Measurements from ENCODE around the gene ST8SIA1. TPM values are rescaled to one million over a fixed set of nuclear protein-coding genes. Genes with fewer than 3 reads are reported as not detected.
"Not testable (repeated sequence)": the region's sequence is repeated elsewhere in the genome, so short reads cannot be mapped to it uniquely, and the experiment has no call there.

ST8SIA1 gene
- total RNA-seq, 1 donor from 2014 or later = 3.6 TPM

GRCh38 chr12:22163594-22163993 is 170.9 kb downstream of the ST8SIA1 start:
- no peak overlapping the region for H3K27ac Mint-ChIP-seq (ENCODE audit: unreplicated experiment)
- TF ChIP-seq CTCF (IDR thresholded peaks at IDR 0.05) = no peak
- peaks cover 4% of the 10 kb centered on the region for H3K36me3 Mint-ChIP-seq (ENCODE audit: unreplicated experiment)
- no peak for DNase-seq (ENCODE audit: extremely low spot score, unreplicated experiment)
- peaks cover 23% of the 10 kb centered on the region for H3K27me3 Mint-ChIP-seq (ENCODE audit: unreplicated experiment)
- no peaks in the 10 kb centered on the region for H3K4me1 Mint-ChIP-seq (ENCODE audit: unreplicated experiment)
- H3K4me3 Mint-ChIP-seq (ENCODE audit: unreplicated experiment) = no peak overlapping the region
- H3K9me3 Mint-ChIP-seq (ENCODE audit: unreplicated experiment) = peaks cover 8% of the 10 kb centered on the region

- peaks cover 8% of the 10 kb centered on the region for H3K9me3 Mint-ChIP-seq (ENCODE audit: unreplicated experiment)
- H3K27ac Mint-ChIP-seq (ENCODE audit: unreplicated experiment) = no peak overlapping the region
- DNase-seq (ENCODE audit: extremely low spot score, unreplicated experiment) = no peak
- H3K4me1 Mint-ChIP-seq (ENCODE audit: unreplicated experiment) = no peaks in the 10 kb centered on the region
- peaks cover 23% of the 10 kb centered on the region for H3K27me3 Mint-ChIP-seq (ENCODE audit: unreplicated experiment)
- TF ChIP-seq CTCF (IDR thresholded peaks at IDR 0.05) = no peak
- H3K4me3 Mint-ChIP-seq (ENCODE audit: unreplicated experiment) = no peak overlapping the region
- H3K36me3 Mint-ChIP-seq (ENCODE audit: unreplicated experiment) = peaks cover 4% of the 10 kb centered on the region
Measured at GRCh38 chr12:22160396-22161003, 174.0 kb downstream of the ST8SIA1 start.

GRCh38 chr12:22149286-22149685 is 185.2 kb downstream of the ST8SIA1 start:
- not testable (repeated sequence) for H3K36me3 Mint-ChIP-seq (ENCODE audit: unreplicated experiment); H3K27ac Mint-ChIP-seq (ENCODE audit: unreplicated experiment); H3K4me3 Mint-ChIP-seq (ENCODE audit: unreplicated experiment); H3K4me1 Mint-ChIP-seq (ENCODE audit: unreplicated experiment); DNase-seq (ENCODE audit: extremely low spot score, unreplicated experiment)
- Mint-ChIP-seq H3K27me3 (ENCODE audit: unreplicated experiment) (peaks cover 53% of the 10 kb centered on the region), H3K9me3 (ENCODE audit: unreplicated experiment) (peaks cover 11% of the 10 kb centered on the region)

- peaks cover 40% of the 10 kb centered on the region for H3K27me3 Mint-ChIP-seq (ENCODE audit: unreplicated experiment)
- not testable (repeated sequence) for H3K4me1 Mint-ChIP-seq (ENCODE audit: unreplicated experiment); H3K4me3 Mint-ChIP-seq (ENCODE audit: unreplicated experiment); DNase-seq (ENCODE audit: extremely low spot score, unreplicated experiment); H3K27ac Mint-ChIP-seq (ENCODE audit: unreplicated experiment); H3K36me3 Mint-ChIP-seq (ENCODE audit: unreplicated experiment)
- peaks cover 11% of the 10 kb centered on the region for H3K9me3 Mint-ChIP-seq (ENCODE audit: unreplicated experiment)
Measured at GRCh38 chr12:22146686-22147085, 187.8 kb downstream of the ST8SIA1 start.

Other genes starting within 250 kb of the ST8SIA1 start
- 38.6 and 40.5 TPM in 2 replicates for gene C2CD5, start 209.8 kb upstream of the ST8SIA1 start, total RNA-seq

All from osteocyte (in vitro differentiated cells).